GM20000 (cell line): ENCODE measurements around the gene PACRG.

ENCODE experiments used
- DNase-seq: peaks from one replicate; pipeline ENCODE4 v3.0.0; 2012; ENCODE audit warnings: low spot score
- TF ChIP-seq, protein P1 (sequence below): IDR thresholded peaks from 2 replicates; pipeline ENCODE4 v1.5.1; 2012; ENCODE audit warnings: mild to moderate bottlenecking, control low read depth; ENCODE audit errors: extremely low read depth, missing control alignments

PACRG gene

GRCh38 chr6:162709431-162709830 is 18.3 kb upstream of the PACRG start:
- TF ChIP-seq, protein P1, sequence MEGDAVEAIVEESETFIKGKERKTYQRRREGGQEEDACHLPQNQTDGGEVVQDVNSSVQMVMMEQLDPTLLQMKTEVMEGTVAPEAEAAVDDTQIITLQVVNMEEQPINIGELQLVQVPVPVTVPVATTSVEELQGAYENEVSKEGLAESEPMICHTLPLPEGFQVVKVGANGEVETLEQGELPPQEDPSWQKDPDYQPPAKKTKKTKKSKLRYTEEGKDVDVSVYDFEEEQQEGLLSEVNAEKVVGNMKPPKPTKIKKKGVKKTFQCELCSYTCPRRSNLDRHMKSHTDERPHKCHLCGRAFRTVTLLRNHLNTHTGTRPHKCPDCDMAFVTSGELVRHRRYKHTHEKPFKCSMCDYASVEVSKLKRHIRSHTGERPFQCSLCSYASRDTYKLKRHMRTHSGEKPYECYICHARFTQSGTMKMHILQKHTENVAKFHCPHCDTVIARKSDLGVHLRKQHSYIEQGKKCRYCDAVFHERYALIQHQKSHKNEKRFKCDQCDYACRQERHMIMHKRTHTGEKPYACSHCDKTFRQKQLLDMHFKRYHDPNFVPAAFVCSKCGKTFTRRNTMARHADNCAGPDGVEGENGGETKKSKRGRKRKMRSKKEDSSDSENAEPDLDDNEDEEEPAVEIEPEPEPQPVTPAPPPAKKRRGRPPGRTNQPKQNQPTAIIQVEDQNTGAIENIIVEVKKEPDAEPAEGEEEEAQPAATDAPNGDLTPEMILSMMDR = no peak
- no peak for DNase-seq

DNA sequence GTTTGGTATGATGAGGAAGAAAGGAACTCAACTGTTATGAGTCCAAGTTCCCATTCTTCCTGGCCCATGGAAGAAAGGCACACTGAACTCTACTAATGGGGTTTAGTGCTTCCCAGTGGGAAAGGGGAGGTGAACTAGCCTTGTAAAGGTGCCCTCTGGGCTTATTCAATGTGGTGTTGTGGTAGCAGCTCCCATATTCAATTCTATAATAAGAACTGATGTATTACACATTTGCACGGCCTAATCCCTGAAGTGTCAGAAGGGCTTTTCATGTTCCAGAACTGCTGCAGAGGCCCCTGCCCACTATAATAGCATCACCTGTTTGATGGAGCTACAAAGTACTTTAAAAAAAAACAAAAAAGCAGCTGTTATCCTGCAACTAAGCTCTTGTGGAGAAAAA is 17.4 kb upstream of the PACRG start:
- TF ChIP-seq, protein P1 = no peak
- DNase-seq = no peak

- no peak for DNase-seq
- TF ChIP-seq, protein P1 = no peak
These were observed 16.8 kb upstream of the PACRG start for GRCh38 chr6:162710936-162711335.

DNA sequence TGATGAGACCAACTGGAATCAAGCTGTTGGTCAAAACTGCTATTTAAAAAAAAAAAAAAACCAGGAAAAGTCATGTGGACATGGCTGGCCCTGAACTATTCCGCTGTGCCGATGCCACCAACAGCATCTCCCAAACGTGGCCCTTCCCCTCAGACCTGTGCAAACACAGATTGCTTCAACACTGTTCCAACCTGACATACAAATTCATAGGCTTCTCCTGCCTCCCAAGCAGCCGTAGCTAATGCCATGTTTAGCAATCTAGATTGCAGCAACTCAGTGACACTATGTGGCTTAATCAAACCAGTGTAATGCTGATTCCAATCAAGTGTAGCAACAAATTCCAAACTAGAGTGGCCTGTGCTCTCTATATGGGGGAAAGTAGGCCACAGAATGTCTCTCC is 16.4 kb upstream of the PACRG start:
- TF ChIP-seq, protein P1 = no peak

DNA sequence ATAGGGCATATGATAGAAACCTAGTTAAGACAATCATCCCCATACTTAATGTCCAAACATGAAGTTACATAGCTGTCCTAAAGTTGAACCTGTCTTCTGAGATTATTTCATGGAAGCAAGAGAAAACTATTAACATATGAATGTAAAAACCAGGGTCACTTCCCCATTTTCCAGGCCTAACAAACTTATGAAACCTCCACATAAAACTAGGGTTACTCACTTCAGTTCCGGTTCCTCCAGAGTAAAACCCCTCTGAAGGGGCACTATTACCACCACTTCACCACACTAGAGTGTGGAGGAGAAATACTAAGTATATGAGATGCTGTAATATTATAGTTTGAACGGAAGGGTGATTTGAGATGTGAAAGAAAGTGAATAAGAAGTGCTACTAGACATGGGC is 15.1 kb upstream of the PACRG start:
- no peak for DNase-seq
- TF ChIP-seq, protein P1 = no peak

More for the DNA sequence above, 16.4 kb upstream of the PACRG start:
- no peak for DNase-seq

DNA sequence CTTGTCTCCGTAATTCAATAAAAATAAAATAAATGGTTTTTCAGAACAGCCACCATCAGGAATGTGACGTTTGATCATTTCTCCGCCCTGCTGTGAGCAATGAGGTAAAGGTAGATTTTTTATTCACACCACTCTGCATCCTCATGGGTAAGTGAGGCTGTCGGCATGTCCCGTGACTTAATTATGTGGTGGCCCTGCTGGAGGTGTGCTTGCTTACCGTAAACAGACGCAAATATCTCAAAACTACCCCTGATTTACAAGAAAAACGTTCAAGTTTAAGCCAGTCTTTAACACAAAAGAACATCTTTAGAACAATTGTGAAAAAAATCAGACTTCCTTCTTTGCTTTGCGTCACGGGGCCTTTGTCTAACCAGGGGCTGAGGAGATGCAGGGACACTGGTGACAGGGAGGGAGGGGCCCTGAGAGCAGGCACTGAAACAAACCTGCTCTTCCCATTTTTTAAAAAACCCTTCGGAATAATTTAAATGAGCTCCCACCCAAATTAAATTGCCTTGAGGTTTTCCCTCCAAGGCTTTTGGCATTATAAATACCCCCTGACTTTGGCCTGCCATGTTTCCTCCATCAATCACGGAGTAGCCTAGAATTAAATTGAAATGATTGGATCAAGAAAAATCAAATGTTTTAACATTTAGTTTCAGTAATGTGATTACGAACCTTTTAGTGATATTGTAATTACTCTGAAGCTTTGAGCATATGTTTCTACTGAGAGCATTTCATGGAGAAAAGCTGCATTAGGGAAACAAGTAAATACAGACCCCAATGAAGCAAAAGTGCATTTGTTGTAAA is 13.6 kb upstream of the PACRG start:
- DNase-seq = no peak
- TF ChIP-seq, protein P1 = no peak

DNA sequence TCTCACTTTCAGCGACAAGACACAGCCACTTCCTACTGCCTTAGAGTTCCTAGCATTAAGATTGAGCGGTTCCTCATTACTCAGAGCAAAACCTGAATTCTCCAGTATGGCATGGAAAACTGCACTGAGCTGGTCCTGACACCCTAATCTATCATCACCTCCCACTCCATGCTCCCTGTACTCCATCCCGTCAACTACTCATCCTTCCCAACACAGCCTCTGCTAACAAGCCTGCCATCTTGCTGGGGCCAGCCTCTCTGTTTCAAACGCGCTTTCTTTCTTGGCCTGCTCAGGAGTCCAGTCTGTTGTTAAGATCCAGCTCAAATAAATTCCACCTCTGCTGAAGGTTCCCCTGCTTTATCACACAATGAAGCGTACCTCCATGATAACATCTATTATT is 12.2 kb upstream of the PACRG start:
- no peak for DNase-seq
- TF ChIP-seq, protein P1 = no peak
